Stimulated activated CD4-positive, alpha-beta T cell treated with anti-CD3 and anti-CD28 coated beads, Interleukin-4, amount 100 ng/mL, for 1 hour (primary cell): ENCODE data around the gene ETFA.
A peak's percentile ranks its signal among the peaks of the same experiment; 100 is the strongest.

Experiments
- DNase-seq: peaks from one replicate; pipeline ENCODE4 v3.0.0-alpha.2; 2020

The ETFA gene

DNA sequence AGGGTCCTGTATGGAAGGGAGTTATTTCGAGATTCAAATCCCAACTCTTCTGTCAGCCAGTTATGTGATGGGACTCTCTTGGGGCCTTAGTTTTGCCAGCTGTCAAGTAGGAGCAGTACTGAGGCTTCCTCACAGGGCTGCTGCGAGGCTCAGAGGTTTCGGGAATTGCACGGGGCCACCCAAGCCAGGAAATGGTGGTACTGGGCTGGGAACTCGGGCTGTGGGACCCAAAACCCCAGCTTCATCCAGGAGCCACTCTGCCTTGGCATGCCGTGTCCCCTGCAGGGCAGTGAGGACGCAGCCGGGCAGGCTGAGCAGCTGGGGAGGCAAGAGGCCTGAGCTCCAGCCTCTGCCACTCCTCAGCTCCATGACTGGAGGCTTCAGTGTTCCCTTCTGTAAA, 118.6 kb downstream of the ETFA start:
- no peak for DNase-seq

DNA sequence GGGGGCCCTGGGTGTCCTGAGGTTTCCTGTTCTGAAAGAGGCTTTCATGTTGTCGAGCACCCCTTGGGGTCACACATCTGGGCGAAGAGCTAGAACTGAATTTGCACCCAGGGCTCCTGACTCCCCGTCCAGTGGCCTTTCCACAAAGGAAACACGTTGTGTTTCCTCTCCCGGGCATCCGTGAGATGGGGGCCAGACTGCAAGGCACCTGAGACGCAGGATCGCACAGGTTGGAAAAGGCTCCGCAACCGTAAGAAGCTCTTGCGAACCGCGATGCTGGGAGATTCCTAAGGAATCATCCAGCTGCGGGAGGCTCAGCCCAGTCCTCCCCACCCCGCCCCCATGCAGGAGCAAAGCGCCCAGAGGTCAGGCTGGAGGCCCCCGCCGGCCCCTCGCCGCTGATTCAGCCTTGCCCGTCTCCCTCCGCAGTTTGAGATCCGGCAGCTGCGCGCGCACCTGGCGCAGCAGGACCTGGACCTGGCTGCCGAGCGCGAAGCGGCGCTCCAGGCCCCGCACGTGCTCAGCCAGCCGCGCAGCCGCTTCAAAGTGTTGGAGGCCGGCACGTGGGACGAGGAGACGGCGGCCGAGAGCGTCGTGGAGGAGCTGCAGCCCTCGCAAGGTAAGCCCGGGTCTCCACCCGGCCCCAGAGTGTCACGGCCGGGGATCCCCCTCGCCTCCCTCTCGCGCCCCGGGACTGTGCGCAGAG, 119.6 kb downstream of the ETFA start:
- DNase-seq = no peak

DNA sequence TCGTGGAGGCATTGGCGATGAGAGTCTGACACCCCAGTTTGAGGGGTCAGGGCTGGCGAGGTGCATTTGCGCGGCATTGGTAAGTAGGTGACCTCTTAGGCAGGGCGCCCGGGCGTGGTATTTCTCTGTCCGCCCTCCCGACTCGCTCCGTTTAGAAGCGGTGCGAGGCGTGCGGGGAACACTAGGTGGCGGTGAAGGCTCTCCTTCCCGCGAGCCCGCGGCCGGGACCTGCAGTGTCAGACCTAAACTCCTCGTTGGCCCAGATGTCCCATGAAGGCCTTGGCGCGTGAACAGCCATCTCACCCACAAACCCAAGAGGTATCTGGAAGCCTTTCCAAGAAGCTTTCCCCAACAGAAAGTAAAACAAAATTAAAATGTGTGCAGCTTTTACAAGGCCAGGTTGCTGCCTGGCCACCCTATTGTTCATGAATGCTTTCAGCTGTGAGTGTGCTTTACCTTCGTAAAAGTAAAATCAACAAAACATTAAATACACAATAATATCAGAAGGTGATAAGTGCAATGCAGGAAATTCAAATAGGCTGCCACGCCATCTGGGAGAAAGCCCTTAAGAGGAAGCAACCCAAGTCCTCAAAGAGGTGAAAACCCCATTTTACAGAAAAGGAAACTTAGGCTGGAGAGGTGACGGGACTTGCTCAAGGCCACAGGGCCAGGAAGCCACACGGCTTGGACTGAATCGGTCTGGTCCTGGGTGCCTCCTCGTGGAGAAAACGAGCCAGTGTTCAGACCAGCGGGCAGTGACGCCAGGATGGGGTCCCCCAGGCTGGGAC, 120.3 kb downstream of the ETFA start:
- DNase-seq = peak; percentile 73

DNA sequence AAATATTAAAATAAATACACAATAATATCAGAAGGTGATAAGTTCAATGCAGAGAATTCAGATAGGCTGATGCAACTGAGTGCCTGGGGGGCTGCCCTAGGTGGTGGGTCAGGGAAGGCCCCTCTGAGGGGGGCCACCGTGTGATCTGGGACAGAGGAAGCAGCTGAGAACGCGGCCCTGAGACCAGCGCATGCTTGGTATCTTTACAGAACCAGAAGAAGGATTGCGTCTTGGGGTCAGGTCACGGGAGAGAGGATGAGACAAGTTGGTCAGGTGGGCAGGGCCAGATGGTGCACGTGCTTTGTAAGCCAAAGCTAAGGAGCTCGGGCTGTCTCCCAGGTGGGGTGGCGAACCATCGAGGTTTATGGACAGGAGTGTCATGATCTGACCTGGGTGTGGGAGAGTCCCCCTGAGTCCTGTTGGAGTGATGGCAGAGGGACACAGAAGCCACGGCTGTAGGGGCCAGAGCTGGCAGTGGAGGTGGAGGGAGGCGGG, 121.2 kb downstream of the ETFA start:
- DNase-seq = no peak

DNA sequence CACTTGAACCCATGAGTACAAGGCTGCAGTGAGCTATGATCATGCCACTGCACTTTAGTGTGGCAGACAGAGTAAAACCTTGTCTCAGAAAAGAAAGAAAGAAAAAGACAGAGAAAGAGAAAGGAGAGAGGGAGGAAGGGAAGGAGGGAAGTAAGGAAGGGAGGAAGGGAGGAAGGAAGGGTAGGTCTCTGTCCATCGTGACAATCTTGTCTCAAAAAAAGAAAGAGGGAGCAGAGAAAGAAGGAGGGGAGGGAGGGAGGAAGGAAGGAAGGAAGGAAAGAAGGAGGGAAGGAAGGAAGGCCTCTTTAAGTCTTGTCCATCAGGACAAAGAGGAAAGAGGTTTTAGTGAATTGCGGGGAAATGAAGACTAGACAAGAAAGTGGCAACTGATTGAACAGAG, 122.2 kb downstream of the ETFA start:
- DNase-seq = no peak

DNA sequence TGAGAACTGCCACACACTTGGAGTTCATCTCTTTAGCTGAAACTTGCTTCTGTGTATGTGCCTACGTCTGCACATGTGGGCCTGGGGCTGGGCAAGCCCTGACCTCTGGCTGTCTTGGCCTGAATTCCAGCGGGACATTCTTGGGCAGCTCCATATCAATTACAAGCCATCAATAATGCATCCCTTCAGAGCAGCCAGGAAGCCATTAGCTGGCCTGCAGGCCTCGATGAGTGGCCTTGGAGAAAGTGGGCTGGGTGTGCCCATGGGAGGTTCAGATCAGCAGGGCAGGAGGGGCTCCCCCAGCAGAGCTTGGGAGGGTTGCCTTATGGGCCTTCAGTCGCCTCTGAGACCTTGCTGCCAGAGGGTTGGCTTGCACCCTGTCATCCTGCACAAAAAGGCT, 124.1 kb downstream of the ETFA start:
- no peak for DNase-seq

DNA sequence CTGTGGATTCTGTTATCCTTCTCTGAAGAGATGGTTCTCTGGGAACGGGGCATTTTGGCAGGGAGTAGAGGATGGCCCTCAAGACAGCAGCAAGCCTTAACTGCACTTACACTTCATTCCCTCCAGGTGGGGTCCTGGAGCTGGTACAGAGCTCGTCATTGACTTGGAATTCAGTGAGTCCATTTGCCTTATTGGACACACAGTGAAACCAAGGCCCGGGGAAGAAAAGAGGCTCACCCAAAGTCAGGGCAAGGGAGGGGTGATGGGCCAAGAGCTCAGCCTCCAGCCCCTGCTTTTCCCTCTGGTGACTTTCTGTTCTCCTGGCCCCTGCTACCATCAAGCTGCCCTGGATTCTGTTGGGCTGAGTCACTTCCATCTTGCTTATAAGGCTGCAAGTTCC, 125.6 kb downstream of the ETFA start:
- DNase-seq = no peak

DNA sequence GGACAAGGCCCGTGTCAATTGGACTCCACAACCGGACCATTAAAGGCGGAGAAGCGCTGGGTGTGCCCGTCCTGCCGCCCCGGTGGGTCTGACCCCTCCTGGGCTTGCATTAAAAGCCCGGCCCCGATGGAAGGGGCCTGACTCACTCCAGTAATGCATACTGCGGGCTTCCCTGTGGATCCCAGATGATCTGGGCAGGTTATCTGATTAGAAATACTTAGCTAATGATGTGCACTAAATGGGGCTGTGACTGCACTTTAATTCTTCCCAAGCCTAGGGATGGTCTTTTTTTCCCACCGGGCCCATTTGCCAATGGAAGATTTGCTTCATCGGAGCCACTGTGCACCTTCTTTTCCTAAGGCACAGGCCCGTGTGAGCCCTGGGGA, 126.6 kb downstream of the ETFA start:
- no peak for DNase-seq

DNA sequence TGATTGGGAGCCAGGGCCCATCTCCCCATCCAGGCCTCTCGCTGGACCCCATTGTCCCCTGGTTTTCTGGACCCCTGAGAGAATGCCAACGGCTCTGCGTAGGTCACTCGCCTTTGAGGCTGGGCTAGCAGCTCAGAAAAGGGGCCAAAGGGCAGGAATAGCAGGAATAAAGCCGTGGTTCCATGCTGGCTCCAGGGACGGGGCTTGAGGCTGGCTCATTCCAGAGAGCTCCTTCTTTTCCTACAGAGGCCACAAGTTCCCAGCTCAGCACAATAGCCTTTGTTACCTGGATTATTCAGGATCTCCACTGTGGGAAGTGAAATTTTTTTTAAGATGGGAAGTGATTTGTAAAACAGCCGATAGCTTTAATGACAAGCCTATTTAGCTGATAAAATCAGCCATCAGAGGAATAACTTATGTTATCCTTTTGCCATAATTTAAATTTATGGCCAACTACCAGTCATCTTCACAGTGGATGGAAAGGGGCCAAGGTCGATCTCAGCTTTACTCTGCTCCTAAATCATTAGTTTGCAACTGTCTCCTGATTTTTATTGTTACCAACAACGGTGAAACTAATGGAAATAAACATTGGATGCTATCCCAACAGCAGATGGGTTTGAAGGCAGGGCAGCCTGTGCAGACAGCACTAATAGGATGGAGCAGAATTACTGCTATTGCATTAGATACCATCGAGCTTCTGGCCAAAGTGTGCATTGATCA, 127.2 kb downstream of the ETFA start:
- DNase-seq = no peak

DNA sequence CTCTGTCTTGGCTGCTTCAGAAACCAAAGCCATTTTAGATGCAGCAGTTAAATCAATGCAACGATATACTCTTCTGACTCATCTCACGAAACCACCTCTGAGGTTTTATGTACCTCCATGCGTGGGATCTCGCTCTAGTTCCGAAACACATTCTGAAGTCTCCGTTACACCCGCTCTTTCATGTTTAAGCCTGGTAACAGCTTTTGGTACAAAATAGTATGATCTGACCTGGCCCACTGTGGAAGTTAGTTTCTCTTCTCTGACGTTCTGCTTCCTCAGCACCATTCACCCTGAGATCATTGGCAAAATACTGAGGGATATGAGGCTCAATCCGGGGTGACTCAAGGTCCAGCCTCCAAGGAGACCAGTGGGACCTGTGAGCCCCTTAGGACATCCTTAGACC, 129.6 kb downstream of the ETFA start:
- DNase-seq = no peak

DNA sequence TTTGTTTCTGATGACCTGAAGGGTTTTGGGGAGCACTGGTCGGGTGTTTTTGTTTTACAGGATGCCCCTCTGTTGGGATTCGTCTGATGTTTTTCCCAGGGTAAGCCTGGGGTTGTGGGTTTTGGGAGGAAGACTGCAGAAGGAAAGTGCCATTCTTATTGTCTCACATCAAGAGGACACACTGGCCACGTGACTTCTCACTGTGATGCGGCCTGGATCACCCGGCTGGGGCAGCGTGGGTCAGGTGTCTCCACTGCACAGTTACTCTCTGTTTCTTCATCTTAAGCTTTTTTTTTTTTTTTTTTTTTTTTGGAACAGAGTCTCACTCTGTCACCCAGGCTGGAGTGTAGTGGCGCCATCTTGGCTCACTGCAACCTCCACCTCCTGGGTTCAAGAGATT, 130.9 kb downstream of the ETFA start:
- DNase-seq = no peak

DNA sequence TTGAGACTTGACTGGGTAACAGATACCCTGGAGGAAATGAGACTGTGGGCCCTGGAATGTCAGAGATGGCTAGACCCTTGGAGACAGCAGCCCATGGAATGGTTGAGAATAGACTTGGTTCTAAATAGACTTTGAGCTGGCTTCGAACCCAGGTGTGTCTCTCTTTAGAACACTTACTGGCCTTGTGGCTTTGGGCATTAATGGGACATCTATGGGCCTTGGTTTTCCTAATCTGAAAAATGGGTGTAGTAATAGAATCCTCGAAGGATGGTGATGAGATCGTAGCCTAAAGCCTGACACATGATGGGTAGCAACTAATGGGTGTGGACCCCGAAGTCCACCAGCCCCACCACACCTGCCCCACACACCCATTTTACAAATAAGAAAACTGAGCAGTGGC, 132.2 kb downstream of the ETFA start:
- no peak for DNase-seq

DNA sequence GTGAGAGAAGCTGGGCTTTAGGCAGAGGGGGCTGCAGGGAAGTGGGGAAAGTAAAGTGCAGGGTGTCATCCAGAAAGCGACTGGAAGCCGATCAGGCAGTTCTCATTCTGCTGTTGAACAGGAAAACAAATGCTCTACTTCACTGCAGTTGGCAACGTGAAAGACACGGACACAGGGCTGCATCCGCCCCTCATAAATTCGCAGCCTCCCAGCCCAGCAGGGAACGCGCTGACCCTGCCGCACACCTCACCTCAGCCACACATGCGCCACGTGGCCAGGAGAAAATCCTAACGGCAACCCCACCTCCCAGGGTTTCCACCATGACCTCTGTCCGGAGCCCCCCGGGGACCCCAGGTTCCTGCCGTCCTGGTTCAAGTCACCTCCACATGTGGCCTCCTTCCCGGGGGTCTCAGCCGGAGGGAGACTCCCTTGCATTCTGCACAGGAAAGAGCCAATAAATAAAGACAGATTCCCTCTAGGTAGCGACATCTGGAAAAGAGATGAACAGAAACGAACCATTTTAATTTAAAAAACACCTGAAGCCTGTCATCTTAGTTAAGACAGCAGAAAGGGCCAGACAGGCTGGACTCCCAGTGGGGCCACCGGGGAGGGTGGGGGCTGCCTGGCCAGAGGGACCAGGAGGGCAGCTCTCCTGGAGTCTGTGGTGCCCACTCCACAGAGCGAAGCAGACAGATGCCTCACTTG, 132.8 kb downstream of the ETFA start:
- DNase-seq = no peak

DNA sequence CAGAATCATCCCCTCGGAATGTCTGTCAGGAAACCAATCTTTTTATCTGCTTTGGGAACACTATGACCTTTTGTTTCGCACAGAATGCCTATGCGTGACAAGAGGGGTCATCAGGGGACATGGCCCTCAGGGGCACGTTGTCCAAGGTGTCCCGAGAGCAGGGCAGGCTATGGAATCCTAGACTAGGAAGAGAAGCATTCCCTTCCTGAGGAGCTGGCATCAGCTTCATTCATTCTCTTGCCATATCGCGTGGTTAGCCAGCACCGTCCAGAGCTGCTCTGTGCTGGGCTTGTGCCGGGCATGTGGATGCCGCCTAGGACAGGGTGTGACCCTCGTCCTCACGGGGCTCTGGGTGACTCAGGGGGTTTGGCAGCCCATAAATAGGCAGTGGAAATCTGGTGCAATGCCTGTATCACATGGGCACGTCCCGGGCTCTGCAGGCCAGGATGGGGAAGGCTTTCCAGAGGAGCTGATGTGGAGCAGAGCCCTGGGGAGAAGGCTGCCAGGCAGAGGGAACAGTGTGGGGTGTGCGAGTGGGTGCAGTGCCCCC, 133.7 kb downstream of the ETFA start:
- no peak for DNase-seq

DNA sequence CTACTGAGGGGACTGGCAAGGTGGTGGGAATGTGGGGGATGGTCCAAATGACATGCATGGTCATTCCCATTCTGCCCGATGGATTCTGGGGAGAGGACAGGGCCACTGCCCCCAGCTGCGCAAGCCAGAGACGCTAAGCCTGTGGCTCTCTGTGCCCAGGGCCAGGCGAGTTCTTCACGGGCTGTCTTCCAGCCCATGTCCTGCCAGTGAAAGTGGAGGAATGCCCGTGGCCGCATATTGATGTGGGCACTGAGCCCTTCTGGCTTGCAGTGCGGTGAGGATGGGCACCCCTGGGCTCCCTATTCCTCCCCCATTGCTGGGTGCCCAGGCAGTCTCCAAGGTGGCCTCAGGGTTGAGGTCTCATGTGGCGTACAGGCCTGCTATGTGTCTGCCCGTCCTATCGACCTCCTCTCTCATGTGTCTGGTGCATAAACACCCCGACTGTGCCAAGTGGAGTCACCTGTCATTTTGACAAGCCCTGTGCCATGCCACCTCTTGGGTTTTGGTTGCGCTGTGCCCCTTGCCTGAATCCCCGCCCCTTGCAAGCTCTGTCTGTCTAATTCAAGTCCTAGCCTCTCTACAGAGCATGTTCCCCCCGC, 134.7 kb downstream of the ETFA start:
- no peak for DNase-seq

DNA sequence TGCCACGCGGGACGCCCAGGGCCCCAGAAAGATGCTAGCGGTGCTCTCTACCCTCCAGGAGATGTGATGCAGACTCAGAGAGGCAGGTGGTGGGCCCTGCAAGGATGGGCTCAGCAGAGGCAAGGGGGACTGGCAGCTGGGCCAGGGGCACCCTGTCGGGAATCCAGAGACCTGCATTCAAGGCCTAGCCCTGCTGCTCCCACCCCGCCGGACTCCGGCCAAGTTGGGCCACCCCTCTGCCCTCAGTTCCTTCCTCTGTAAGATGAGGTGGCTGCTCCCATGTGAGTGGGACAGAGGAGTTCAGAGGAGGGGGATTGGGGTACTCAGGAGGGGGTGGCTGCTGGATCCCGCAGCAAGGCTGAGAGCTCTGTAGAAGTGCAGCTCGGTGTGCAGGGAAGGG, 135.2 kb downstream of the ETFA start:
- DNase-seq = no peak

DNA sequence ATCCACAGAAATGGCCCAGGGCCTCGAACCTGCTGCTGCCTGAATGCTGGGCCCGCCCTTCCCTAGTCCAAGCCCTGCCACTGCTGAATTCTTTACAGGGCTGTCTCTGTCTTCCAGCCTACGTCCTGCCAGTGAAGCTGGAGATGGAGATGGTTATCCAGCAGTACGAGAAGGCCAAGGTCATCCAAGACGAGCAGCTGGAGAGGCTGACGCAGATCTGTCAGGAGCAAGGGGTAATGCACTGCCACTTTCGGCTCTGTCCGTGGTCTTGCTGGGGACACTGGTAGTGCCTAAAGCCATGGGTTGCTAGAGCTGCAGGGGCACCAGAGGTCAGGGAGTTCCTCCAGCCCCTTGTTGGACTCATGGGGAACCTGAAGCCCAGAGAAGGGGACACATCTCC, 135.8 kb downstream of the ETFA start:
- no peak for DNase-seq

DNA sequence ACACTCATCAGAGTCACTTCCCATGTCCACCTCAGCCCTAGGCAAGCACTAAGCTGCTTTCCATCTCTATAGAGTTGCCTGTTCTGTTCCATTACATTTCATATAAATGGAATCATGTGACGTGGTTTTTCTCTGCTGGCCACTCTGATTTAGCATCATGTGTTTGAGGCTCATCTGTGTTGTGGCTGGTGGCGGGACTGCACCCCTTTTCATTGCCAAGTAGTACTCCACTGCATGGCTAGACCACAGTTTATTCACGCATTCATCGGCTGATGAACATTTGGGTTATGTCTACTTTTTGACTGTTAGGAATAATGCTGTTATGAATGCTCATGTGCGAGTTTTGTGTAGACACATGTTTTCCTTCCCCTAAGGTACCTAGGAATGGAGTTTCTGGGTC, 136.6 kb downstream of the ETFA start:
- DNase-seq = no peak

DNA sequence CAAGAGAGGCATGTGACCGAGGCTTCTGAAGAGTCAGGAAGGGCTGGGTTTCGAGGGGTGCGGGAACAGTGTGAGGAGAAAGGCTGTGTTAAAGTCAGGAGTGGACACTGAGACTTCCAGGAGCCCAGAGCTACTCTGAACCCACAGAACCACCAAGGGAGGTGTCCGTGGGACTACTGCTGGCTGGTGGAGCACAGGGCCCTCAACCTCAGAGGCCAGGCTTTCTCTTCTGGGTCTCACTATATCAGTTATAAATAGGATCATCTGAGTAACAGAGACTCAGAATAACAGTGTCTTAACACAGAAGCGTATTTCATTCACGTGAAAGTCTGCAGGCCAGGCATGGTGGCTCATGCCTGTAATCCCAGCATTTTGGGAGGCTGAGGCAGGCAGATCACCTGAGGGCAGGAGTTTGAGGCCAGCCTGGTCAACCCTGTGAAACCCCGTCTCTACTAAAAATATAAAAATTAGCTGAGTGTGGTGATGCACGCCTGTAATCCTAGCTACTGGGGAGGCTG, 137.9 kb downstream of the ETFA start:
- no peak for DNase-seq

DNA sequence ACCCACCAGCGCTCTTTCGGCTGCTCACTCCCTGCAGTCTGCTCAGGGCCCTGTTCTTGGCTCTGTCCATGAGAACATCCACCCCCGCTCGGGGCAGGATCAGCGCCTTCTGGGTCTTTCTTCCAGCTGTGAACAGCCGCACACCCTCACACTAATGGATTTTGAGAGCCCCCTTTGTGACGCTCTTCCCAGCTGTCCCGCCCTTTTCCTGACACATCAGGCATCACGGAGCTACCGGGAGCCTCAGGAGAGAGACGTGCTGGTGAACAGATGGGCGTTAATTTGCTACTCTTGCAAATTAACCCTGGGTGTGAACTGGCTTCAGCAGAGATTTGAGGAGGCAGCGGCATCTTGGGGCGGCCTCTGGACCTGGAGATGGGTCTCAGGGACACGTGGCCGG, 138.5 kb downstream of the ETFA start:
- no peak for DNase-seq

DNA sequence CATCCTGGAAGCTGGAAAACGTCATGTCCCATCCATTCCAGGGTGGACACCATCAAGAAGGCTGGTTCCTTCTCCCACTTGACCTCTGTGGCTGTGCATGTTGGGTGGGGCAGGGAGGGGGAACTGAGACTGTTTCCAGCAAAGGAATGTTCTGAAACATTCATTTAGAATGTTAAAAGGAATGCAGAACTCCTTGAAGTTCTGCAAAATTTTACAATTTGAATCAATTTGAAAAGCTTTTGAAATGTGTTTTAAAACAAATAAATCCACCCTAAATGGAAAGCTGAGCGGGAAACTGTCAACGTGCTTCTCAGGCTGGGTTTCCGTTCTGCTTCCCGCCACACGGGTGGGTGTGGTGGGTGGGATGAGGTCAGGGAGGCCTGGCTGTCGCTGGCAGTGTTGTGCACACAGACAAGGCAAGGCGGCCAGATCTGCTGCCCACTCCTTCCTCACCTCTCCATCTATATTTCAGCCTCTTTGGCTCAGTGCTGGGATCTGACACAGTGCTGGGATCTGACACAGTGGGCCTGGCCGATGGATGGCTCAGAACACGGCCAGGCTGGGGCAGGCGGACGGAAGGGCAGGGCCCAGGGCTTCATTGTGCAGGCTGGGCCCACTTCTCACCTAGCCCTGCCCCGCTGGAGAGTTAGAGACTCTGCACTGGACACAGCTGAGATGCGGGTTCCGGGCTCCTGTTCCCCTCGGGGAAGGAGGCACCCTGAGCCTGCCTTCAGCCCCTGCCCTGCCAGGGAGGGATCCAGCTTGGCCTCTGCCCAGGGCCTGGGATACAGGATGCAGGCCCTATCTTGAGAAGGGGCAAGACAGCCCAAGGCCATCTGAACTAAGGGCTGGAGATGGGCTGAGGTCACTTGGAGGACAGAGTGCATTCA, 141.1 kb downstream of the ETFA start:
- DNase-seq = no peak
